K562 (cell line): ENCODE results near the gene KRTAP10-6.

Experiments used
- CHD2 ChIP-seq: IDR thresholded peaks from 2 replicates; pipeline ENCODE4 v1.6.1; 2011; ENCODE audit warnings: low read depth, low read length
- ETV6 ChIP-seq, 3 experiments: fragments of 150-350 bp in 1 of 3; sonication (generic) in 1 of 3; formaldehyde crosslinking in 1 of 3; IDR thresholded peaks; 2 replicates each; pipeline versions ENCODE4 v1.6.1 to v1.8.0; 2014 to 2022; ENCODE audit warnings: borderline replicate concordance in 2 of 3, low read depth in 2 of 3, antibody characterized with exemption in 1 of 3, low read length in 1 of 3, mild to moderate bottlenecking in 1 of 3, missing genetic modification reagents in 1 of 3
- EZH2 ChIP-seq: IDR thresholded peaks from 2 replicates; pipeline ENCODE4 v1.6.1; 2012; ENCODE audit warnings: low read depth, mild to moderate bottlenecking, inconsistent platforms, low read length, borderline replicate concordance
- ZC3H4 ChIP-seq: sonication (generic); formaldehyde crosslinking; IDR thresholded peaks from 2 replicates; pipeline ENCODE4 v1.9.0; 2021; ENCODE audit warnings: missing genetic modification reagents, borderline replicate concordance
- TF ChIP-seq, protein P1 (sequence below), 3 experiments: IDR thresholded peaks in 2 of 3; conservative IDR thresholded peaks in 1 of 3; 2 replicates each; pipeline ENCODE4 v1.5.1; 2011 to 2012; ENCODE audit warnings: low read length in 3 of 3, mild to moderate bottlenecking in 3 of 3, control low read depth in 2 of 3, improper control_type of control experiment in 1 of 3, inconsistent platforms in 1 of 3, low read depth in 1 of 3, mixed read lengths in 1 of 3, moderate library complexity in 1 of 3; ENCODE audit not compliant: insufficient read depth in 2 of 3

DNA sequence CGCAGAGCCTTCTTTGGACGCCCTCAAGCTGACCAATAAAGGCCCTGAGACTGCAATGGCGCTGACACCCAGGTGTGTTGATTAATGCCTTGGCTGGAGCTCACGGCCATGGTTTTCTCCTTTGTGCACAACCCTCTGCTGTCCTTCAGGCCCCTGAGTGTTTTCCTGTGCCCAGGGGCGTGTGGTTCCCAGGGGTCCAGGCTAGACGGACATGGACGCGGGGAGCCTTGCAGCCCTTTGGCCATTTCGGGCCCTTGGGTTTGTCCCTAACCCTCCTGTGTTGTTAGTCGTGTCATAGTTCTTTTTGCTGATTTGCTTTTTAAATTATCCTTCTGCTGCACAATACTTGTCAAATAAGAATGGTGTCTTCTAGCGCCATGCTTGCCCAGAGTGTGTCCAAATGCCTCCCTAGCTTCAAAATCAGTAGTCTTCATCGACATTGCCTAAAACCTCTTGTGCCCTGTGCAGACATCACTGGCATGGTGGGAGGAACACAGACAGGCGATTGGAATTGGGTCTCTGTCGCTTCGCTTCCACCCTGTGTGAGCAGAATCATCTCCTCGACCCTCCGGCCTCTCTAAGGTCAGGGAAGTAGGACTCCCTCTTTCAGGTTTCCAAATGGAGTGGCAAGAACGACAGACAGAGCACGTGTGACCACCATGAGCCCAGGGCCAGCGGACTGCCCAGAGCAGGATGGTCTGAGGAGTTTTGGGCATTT, 16.8 kb downstream of the KRTAP10-6 start:
- TF ChIP-seq ETV6 (IDR thresholded peaks at IDR 0.05; ENCODE audit: borderline replicate concordance in 1 of 2, low read depth in 2 of 2, low read length in 1 of 2) = no peak
- TF ChIP-seq ETV6 (CRISPR knock-in tag; IDR thresholded peaks at IDR 0.05; ENCODE audit: borderline replicate concordance) = no peak
- TF ChIP-seq EZH2 = no peak
- TF ChIP-seq, protein P1, sequence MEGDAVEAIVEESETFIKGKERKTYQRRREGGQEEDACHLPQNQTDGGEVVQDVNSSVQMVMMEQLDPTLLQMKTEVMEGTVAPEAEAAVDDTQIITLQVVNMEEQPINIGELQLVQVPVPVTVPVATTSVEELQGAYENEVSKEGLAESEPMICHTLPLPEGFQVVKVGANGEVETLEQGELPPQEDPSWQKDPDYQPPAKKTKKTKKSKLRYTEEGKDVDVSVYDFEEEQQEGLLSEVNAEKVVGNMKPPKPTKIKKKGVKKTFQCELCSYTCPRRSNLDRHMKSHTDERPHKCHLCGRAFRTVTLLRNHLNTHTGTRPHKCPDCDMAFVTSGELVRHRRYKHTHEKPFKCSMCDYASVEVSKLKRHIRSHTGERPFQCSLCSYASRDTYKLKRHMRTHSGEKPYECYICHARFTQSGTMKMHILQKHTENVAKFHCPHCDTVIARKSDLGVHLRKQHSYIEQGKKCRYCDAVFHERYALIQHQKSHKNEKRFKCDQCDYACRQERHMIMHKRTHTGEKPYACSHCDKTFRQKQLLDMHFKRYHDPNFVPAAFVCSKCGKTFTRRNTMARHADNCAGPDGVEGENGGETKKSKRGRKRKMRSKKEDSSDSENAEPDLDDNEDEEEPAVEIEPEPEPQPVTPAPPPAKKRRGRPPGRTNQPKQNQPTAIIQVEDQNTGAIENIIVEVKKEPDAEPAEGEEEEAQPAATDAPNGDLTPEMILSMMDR (IDR thresholded peaks at IDR 0.05 in 2 of 3, conservative IDR thresholded peaks at IDR 0.05 in 1 of 3; ENCODE audit: insufficient read depth in 2 of 3, low read depth in 1 of 3, low read length in 3 of 3) = no peak
- TF ChIP-seq ZC3H4 (CRISPR knock-in tag) = no peak
- no peak for TF ChIP-seq CHD2
